Measurements from ENCODE around the gene STN1.

- no peak for TF ChIP-seq CTCF (conservative IDR thresholded peaks at IDR 0.05 in 1 of 2, IDR thresholded peaks at IDR 0.05 in 1 of 2; ENCODE audit: low read depth in 1 of 2, low read length in 2 of 2)
- TF ChIP-seq EZH2 (IDR thresholded peaks at IDR 0.05; ENCODE audit: low read length, missing control alignments): no peak
Observed at GRCh38 chr10:103872137-103872931, 45.6 kb downstream of the STN1 start.
